Uterus (tissue), 2 donors: Measurements from ENCODE around the gene WNT6.

Experiments
- CTCF ChIP-seq, 4 experiments: fragments of 200-600 bp in 2 of 4; fragments of 450-650 bp in 2 of 4; sonication (generic) in 2 of 4; IDR thresholded peaks; one replicate each; pipeline ENCODE4 v1.5.1; 2016 to 2019; ENCODE audit warnings: antibody characterized with exemption in 4 of 4, mild to moderate bottlenecking in 2 of 4, moderate library complexity in 1 of 4
- POLR2A ChIP-seq, 2 donors: fragments of 450-650 bp; IDR thresholded peaks; one replicate each; pipeline ENCODE4 v1.6.1; 2016; ENCODE audit warnings: antibody characterized with exemption in 2 of 2, mild to moderate bottlenecking in 1 of 2, moderate library complexity in 1 of 2

GRCh38 chr2:218882461-218882816 lies 22.8 kb downstream of the WNT6 start:
- TF ChIP-seq CTCF (IDR thresholded peaks at IDR 0.05): no peak
- TF ChIP-seq POLR2A (IDR thresholded peaks at IDR 0.05): no peak
